Loucy (cell line): Measurements from ENCODE around the gene INTS2.

ENCODE experiments used
- H2AFZ ChIP-seq: fragments of 200-600 bp; sonication (generic); 2 replicates; pipeline ENCODE4 v1.6.0; 2016; ENCODE audit warnings: antibody characterized with exemption, mild to moderate bottlenecking, low read length, moderate library complexity
- H3F3A ChIP-seq: fragments of 200-600 bp; 2 replicates; pipeline ENCODE4 v1.6.0; 2016; ENCODE audit warnings: antibody characterized with exemption, low read depth, mild to moderate bottlenecking
- H3K27me3 ChIP-seq: fragments of 200-600 bp; sonication (generic); 2 replicates; pipeline ENCODE4 v1.6.1; 2014; ENCODE audit warnings: low read length, mild to moderate bottlenecking; ENCODE audit not compliant: insufficient read depth, poor library complexity, severe bottlenecking
- H3K36me3 ChIP-seq: fragments of 200-600 bp; sonication (generic); 2 replicates; pipeline ENCODE4 v1.6.1; 2016; ENCODE audit warnings: low read length; ENCODE audit not compliant: insufficient read depth
- H3K4me1 ChIP-seq: fragments of 200-600 bp; sonication (generic); 2 replicates; pipeline ENCODE4 v1.5.1; 2014; ENCODE audit warnings: low read length, mild to moderate bottlenecking; ENCODE audit not compliant: insufficient read depth, poor library complexity, severe bottlenecking
- H3K4me2 ChIP-seq: fragments of 200-600 bp; sonication (generic); 2 replicates; pipeline ENCODE4 v1.6.0; 2014; ENCODE audit warnings: antibody characterized with exemption, low read length, low read depth, mild to moderate bottlenecking; ENCODE audit not compliant: poor library complexity, severe bottlenecking
- H3K4me3 ChIP-seq: fragments of 200-600 bp; sonication (generic); 2 replicates; pipeline ENCODE4 v1.5.1; 2014; ENCODE audit warnings: low read length, mild to moderate bottlenecking, mixed read lengths; ENCODE audit not compliant: poor library complexity, severe bottlenecking
- H3K79me2 ChIP-seq: fragments of 200-600 bp; sonication (generic); 2 replicates; pipeline ENCODE4 v1.6.1; 2014; ENCODE audit warnings: low read length; ENCODE audit not compliant: insufficient read depth
- H3K9ac ChIP-seq: fragments of 200-600 bp; sonication (generic); 2 replicates; pipeline ENCODE4 v1.6.0; 2014; ENCODE audit warnings: mild to moderate bottlenecking, low read depth, low read length, moderate library complexity; ENCODE audit not compliant: poor library complexity, severe bottlenecking
- H3K9me2 ChIP-seq: fragments of 200-600 bp; sonication (generic); replicated peaks from 2 replicates; pipeline ENCODE4 v1.6.1; 2016; ENCODE audit warnings: low read depth, low read length, mixed read lengths
- H3K9me3 ChIP-seq: fragments of 200-600 bp; sonication (generic); 2 replicates; pipeline ENCODE4 v1.6.1; 2014; ENCODE audit warnings: mild to moderate bottlenecking, antibody characterized with exemption, low read length, low read depth; ENCODE audit not compliant: insufficient read depth
- H4K20me1 ChIP-seq: fragments of 200-600 bp; sonication (generic); 2 replicates; pipeline ENCODE4 v1.6.0; 2014; ENCODE audit warnings: antibody characterized with exemption, low read length, mild to moderate bottlenecking; ENCODE audit not compliant: insufficient read depth, poor library complexity, severe bottlenecking
- CTCF ChIP-seq: fragments of 200-600 bp; sonication (generic); conservative IDR thresholded peaks from 2 replicates; pipeline ENCODE4 v1.5.1; 2014; ENCODE audit warnings: mild to moderate bottlenecking, antibody characterized with exemption, low read length
- EZH2phosphoT487 ChIP-seq: fragments of 200-600 bp; IDR thresholded peaks from 2 replicates; pipeline ENCODE4 v1.6.1; 2018; ENCODE audit warnings: antibody characterized with exemption, mild to moderate bottlenecking, moderate library complexity, borderline replicate concordance

Gene INTS2

GRCh38 chr17:61878520-61878919, 49.3 kb downstream of the INTS2 start:
- H3F3A ChIP-seq, result no peaks in the 10 kb centered on the region
- H3K79me2 ChIP-seq, result no peaks in the 10 kb centered on the region
- peaks cover 60% of the 10 kb centered on the region; the same call in 1 of the 2 replicates for H3K36me3 ChIP-seq
- no peak overlapping the region for H3K4me3 ChIP-seq
- no peaks in the 10 kb centered on the region for H3K9me3 ChIP-seq
- no peak overlapping the region for H3K4me2 ChIP-seq
- TF ChIP-seq EZH2phosphoT487, result no peak
- no peak for TF ChIP-seq CTCF
- no peaks in the 10 kb centered on the region for H3K9me2 ChIP-seq
- no peak overlapping the region for H2AFZ ChIP-seq
- H3K4me1 ChIP-seq, result no peaks in the 10 kb centered on the region
- no peaks in the 10 kb centered on the region for H4K20me1 ChIP-seq
- H3K27me3 ChIP-seq, result no peaks in the 10 kb centered on the region
- H3K9ac ChIP-seq, result no peak overlapping the region

GRCh38 chr17:61877837-61878236, 49.9 kb downstream of the INTS2 start:
- no peaks in the 10 kb centered on the region for H3F3A ChIP-seq
- no peaks in the 10 kb centered on the region for H3K4me1 ChIP-seq
- no peaks in the 10 kb centered on the region for H4K20me1 ChIP-seq
- H3K4me3 ChIP-seq, result no peak overlapping the region
- TF ChIP-seq CTCF (no peak), EZH2phosphoT487 (no peak)
- H3K4me2 ChIP-seq, result no peak overlapping the region
- no peaks in the 10 kb centered on the region for H3K9me2 ChIP-seq
- peaks cover 60% of the 10 kb centered on the region; the same call in 1 of the 2 replicates for H3K36me3 ChIP-seq
- no peaks in the 10 kb centered on the region for H3K9me3 ChIP-seq
- H3K79me2 ChIP-seq, result no peaks in the 10 kb centered on the region
- no peak overlapping the region for H3K9ac ChIP-seq
- no peaks in the 10 kb centered on the region for H3K27me3 ChIP-seq
- no peak overlapping the region for H2AFZ ChIP-seq

- Histone ChIP-seq H3K9me2 (no peaks in the 10 kb centered on the region), H3K9ac (no peak overlapping the region), H2AFZ (no peak overlapping the region), H3K27me3 (no peaks in the 10 kb centered on the region), H3K79me2 (no peaks in the 10 kb centered on the region), H3K4me1 (no peaks in the 10 kb centered on the region), H3K4me3 (no peak overlapping the region), H3K4me2 (no peak overlapping the region), H3F3A (no peaks in the 10 kb centered on the region), H4K20me1 (no peaks in the 10 kb centered on the region), H3K36me3 (peaks cover 62% of the 10 kb centered on the region; the same call in 1 of the 2 replicates), H3K9me3 (no peaks in the 10 kb centered on the region)
- TF ChIP-seq CTCF (no peak), EZH2phosphoT487 (no peak)
Observed at GRCh38 chr17:61875804-61876203, 52.0 kb downstream of the INTS2 start.
